Measurements from ENCODE around the gene VSIG1. TPM values are rescaled to one million over a fixed set of nuclear protein-coding genes. Genes with fewer than 3 reads are reported as not detected.

The VSIG1 gene
- total RNA-seq, 1 donor from 2014 or later: 0.54 TPM

- Mint-ChIP-seq H3K27ac (no peak overlapping the region), H3K4me3 (no peak overlapping the region), H3K36me3 (no peaks in the 10 kb centered on the region), H3K27me3 (ENCODE audit: low read depth) (peaks cover 1% of the 10 kb centered on the region), H3K9me3 (no peaks in the 10 kb centered on the region), H3K4me1 (peaks cover 5% of the 10 kb centered on the region)
- DNase-seq (ENCODE audit: low spot score in 2 of 2, unreplicated experiment in 2 of 2): no peak
- no peak for TF ChIP-seq CTCF (IDR thresholded peaks at IDR 0.05; ENCODE audit: unreplicated experiment)
These were observed 19.1 kb downstream of the VSIG1 start for GRCh38 chrX:108064001-108064400.

GRCh38 chrX:108064613-108065012, 19.7 kb downstream of the VSIG1 start:
- no peak for TF ChIP-seq CTCF (IDR thresholded peaks at IDR 0.05; ENCODE audit: unreplicated experiment)
- Mint-ChIP-seq H3K27ac (no peak overlapping the region), H3K9me3 (no peaks in the 10 kb centered on the region), H3K36me3 (no peaks in the 10 kb centered on the region), H3K4me3 (no peak overlapping the region), H3K27me3 (ENCODE audit: low read depth) (peaks cover 1% of the 10 kb centered on the region), H3K4me1 (peaks cover 5% of the 10 kb centered on the region)
- no peak for DNase-seq (ENCODE audit: low spot score in 2 of 2, unreplicated experiment in 2 of 2)

GRCh38 chrX:108068121-108068520, 23.3 kb downstream of the VSIG1 start:
- H3K36me3 Mint-ChIP-seq: no peaks in the 10 kb centered on the region
- H3K27ac Mint-ChIP-seq: no peak overlapping the region
- peaks cover 1% of the 10 kb centered on the region for H3K27me3 Mint-ChIP-seq (ENCODE audit: low read depth)
- TF ChIP-seq CTCF (IDR thresholded peaks at IDR 0.05; ENCODE audit: unreplicated experiment): no peak
- peaks cover 9% of the 10 kb centered on the region for H3K4me1 Mint-ChIP-seq
- no peaks in the 10 kb centered on the region for H3K9me3 Mint-ChIP-seq
- H3K4me3 Mint-ChIP-seq: no peak overlapping the region
- DNase-seq (ENCODE audit: low spot score in 2 of 2, unreplicated experiment in 2 of 2): no peak

- Mint-ChIP-seq H3K4me1 (peaks cover 9% of the 10 kb centered on the region), H3K36me3 (no peaks in the 10 kb centered on the region), H3K9me3 (no peaks in the 10 kb centered on the region), H3K27me3 (ENCODE audit: low read depth) (peaks cover 1% of the 10 kb centered on the region), H3K27ac (no peak overlapping the region), H3K4me3 (no peak overlapping the region)
- no peak for DNase-seq (ENCODE audit: low spot score in 2 of 2, unreplicated experiment in 2 of 2)
- no peak for TF ChIP-seq CTCF (IDR thresholded peaks at IDR 0.05; ENCODE audit: unreplicated experiment)
These were observed 26.0 kb downstream of the VSIG1 start for GRCh38 chrX:108070891-108071290.

- H3K27ac Mint-ChIP-seq: no peak overlapping the region
- H3K4me1 Mint-ChIP-seq: peaks cover 8% of the 10 kb centered on the region
- no peak overlapping the region for H3K4me3 Mint-ChIP-seq
- H3K36me3 Mint-ChIP-seq: no peaks in the 10 kb centered on the region
- DNase-seq (ENCODE audit: low spot score in 2 of 2, unreplicated experiment in 2 of 2): no peak
- peaks cover 1% of the 10 kb centered on the region for H3K27me3 Mint-ChIP-seq (ENCODE audit: low read depth)
- TF ChIP-seq CTCF (IDR thresholded peaks at IDR 0.05; ENCODE audit: unreplicated experiment): no peak
- H3K9me3 Mint-ChIP-seq: no peaks in the 10 kb centered on the region
These were observed 26.7 kb downstream of the VSIG1 start for GRCh38 chrX:108071578-108071977.

- peaks cover 1% of the 10 kb centered on the region for H3K27me3 Mint-ChIP-seq (ENCODE audit: low read depth)
- no peak overlapping the region for H3K4me3 Mint-ChIP-seq
- DNase-seq (ENCODE audit: low spot score in 2 of 2, unreplicated experiment in 2 of 2): no peak
- no peak overlapping the region for H3K27ac Mint-ChIP-seq
- H3K36me3 Mint-ChIP-seq: no peaks in the 10 kb centered on the region
- no peaks in the 10 kb centered on the region for H3K9me3 Mint-ChIP-seq
- TF ChIP-seq CTCF (IDR thresholded peaks at IDR 0.05; ENCODE audit: unreplicated experiment): no peak
- H3K4me1 Mint-ChIP-seq: peaks cover 5% of the 10 kb centered on the region
These were observed 27.9 kb downstream of the VSIG1 start for GRCh38 chrX:108072746-108073145.

Measured in mesothelial cell of epicardium (in vitro differentiated cells).